Smooth muscle cell of the brain vasculature (primary cell): Measurements from ENCODE around the gene PRR12.

ENCODE experiments used
- DNase-seq: peaks from one replicate; pipeline ENCODE4 v3.0.0-alpha.2; 2012; ENCODE audit warnings: low read depth, low spot score

PRR12 gene

GRCh38 chr19:49665351-49666119, 74.6 kb downstream of the PRR12 start, which contains the start of the genes BCL2L12 and IRF3:
Gene BCL2L12, plus strand, starts transcription at chr19:49665933. Its CDS starts 760 bp downstream, at chr19:49666693.
Gene IRF3, minus strand, starts transcription at chr19:49665857. Its CDS starts 1,019 bp downstream, at chr19:49664838.
- DNase-seq, result peak; percentile 92

- DNase-seq, result no peak
Measured at GRCh38 chr19:49666120-49666444, 75.1 kb downstream of the PRR12 start.

- no peak for DNase-seq
Measured at GRCh38 chr19:49667473-49667872, 76.5 kb downstream of the PRR12 start.

GRCh38 chr19:49669516-49669915, 78.5 kb downstream of the PRR12 start:
- DNase-seq, result no peak

GRCh38 chr19:49672131-49672919, 81.3 kb downstream of the PRR12 start:
- no peak for DNase-seq
